ENCODE results near the gene HMGA1. TPM values are rescaled to one million over a fixed set of nuclear protein-coding genes. Genes with fewer than 3 reads are reported as not detected.

The HMGA1 gene, protein sequence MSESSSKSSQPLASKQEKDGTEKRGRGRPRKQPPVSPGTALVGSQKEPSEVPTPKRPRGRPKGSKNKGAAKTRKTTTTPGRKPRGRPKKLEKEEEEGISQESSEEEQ
- 68.3 TPM for polyA plus RNA-seq

DNA sequence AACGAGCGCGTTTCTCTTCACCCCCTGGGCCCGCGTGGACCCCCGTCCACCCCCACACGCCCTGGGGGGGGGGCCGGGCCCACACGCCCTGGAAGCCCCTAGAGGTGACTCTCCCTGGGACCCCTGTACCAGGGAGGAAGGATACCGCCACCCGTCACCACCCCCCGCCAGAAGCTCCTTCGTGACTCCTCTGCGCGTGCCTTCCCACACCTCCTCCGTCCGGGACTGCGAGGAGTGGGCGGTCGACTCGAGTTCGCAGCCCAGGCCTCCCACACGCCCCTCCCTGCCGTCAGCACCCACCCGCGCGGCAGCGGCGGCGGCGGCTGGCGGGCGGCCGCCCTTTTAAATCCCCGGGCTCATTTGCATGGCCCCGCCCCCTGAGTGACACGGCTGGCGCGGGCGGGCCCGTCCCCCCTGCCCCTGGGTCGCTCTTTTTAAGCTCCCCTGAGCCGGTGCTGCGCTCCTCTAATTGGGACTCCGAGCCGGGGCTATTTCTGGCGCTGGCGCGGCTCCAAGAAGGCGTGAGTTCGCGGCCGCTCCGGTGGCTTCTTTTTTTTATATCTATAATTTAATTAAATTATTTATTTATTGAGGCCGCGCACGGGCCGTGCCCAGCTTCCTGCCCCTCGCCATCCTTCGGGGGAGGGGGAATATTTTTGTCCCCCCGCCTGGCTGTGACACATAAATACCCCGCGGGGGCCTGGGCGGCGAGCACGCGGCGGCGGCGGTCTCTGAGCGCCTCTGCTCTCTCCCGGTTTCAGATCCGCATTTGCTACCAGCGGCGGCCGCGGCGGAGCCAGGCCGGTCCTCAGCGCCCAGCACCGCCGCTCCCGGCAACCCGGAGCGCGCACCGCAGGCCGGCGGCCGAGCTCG lies at the start of gene HMGA1:
TSS of gene HMGA1 (plus strand) at position 431 of the 873 bp plus-strand sequence. CDS start 3,908 bp downstream, outside the sequence.
- Mint-ChIP-seq H3K9me3 (no peaks in the 10 kb centered on the region), H3K4me1 (peaks cover 16 to 18% (median 18%) of the 10 kb centered on the region in 3 donors), H3K27me3 (no peaks in the 10 kb centered on the region), H3K36me3 (no peaks in the 10 kb centered on the region), H3K27ac (peak within 1 kb of the TSS; percentile 96 to 97 (median 97)), H3K4me3 (peak within 1 kb of the TSS; percentile 86 to 98 (median 92))

- H3K27me3 Mint-ChIP-seq = no peaks in the 10 kb centered on the region
- H3K27ac Mint-ChIP-seq = peak overlapping the region in 1 of 3 donors; percentile 86
- no peaks in the 10 kb centered on the region for H3K36me3 Mint-ChIP-seq
- H3K4me1 Mint-ChIP-seq = peaks cover 0 to 12% (median 11%) of the 10 kb centered on the region in 3 donors
- peak overlapping the region in 1 of 4 donors; percentile 63 for H3K4me3 Mint-ChIP-seq
- no peaks in the 10 kb centered on the region for H3K9me3 Mint-ChIP-seq
Observed at GRCh38 chr6:34189806-34190503, 46.7 kb upstream of the HMGA1 start.

DNA sequence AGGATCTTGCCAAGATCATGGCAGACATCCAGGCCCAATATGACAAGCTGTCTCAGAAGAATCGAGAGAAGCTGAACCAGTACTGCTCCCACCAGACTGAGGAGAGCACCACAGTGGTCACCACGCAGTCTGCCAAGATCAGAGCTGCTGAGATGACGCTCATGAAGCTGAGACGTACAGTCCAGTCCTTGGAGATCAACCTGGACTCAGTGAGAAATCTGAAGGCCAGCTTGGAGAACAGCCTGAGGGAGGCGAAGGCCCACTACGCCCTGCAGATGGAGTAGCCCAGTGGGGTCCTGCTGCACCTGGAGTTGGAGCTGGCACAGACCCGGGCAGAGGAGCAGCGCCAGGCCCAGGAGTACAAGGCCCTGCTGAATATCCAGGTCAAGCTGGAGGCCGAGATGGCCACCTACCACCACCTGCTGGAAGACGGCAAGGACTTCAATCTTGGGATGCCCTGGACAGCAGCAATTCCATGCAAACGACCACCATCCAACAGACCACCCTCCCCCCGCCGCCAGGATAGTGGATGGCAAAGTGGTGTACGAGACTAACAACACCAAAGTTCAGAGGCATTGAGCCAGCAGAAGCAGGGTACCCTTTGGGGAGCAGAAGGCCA lies 46.1 kb upstream of the HMGA1 start:
- peaks cover 0 to 13% (median 12%) of the 10 kb centered on the region in 3 donors for H3K4me1 Mint-ChIP-seq
- H3K27ac Mint-ChIP-seq = peak overlapping the region in 1 of 3 donors; percentile 86
- no peaks in the 10 kb centered on the region for H3K9me3 Mint-ChIP-seq
- no peaks in the 10 kb centered on the region for H3K36me3 Mint-ChIP-seq
- peak overlapping the region in 1 of 4 donors; percentile 63 for H3K4me3 Mint-ChIP-seq
- no peaks in the 10 kb centered on the region for H3K27me3 Mint-ChIP-seq

DNA sequence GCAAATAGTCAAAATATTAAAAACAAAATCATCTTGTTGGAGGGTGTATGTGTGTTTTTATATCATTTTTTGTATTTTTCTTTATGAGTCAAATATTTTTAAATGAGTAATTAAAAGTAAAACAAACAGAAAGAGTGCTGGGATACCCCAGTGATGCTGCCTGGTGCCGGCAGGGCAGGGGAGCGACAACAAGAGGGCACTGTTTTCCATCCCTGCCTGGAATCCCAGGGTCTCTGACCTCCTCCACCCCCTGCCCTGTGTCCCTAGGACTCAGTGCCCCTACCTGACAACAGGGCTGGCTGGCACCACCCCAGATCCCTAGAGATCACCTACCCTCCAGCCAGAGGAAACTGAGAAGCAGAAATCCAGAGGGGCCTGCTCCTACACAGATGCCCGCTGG lies 41.9 kb upstream of the HMGA1 start:
- H3K4me3 Mint-ChIP-seq = peak overlapping the region in 2 of 4 donors; percentile 39 to 68
- no peaks in the 10 kb centered on the region for H3K36me3 Mint-ChIP-seq
- peaks cover 6 to 12% (median 10%) of the 10 kb centered on the region in 3 donors for H3K4me1 Mint-ChIP-seq
- no peaks in the 10 kb centered on the region for H3K27me3 Mint-ChIP-seq
- no peak overlapping the region for H3K27ac Mint-ChIP-seq
- no peaks in the 10 kb centered on the region for H3K9me3 Mint-ChIP-seq

GRCh38 chr6:34195726-34196115 lies 41.0 kb upstream of the HMGA1 start:
- no peaks in the 10 kb centered on the region for H3K27me3 Mint-ChIP-seq
- no peak overlapping the region for H3K4me3 Mint-ChIP-seq
- H3K27ac Mint-ChIP-seq = no peak overlapping the region
- H3K36me3 Mint-ChIP-seq = no peaks in the 10 kb centered on the region
- peaks cover 2 to 7% (median 6%) of the 10 kb centered on the region in 3 donors for H3K4me1 Mint-ChIP-seq
- H3K9me3 Mint-ChIP-seq = no peaks in the 10 kb centered on the region

GRCh38 chr6:34196116-34196832 lies 40.4 kb upstream of the HMGA1 start:
- H3K36me3 Mint-ChIP-seq = no peaks in the 10 kb centered on the region
- H3K27ac Mint-ChIP-seq = no peak overlapping the region
- H3K4me3 Mint-ChIP-seq = peak overlapping the region; percentile 74 to 91 (median 86)
- H3K27me3 Mint-ChIP-seq = no peaks in the 10 kb centered on the region
- peaks cover 2 to 7% (median 6%) of the 10 kb centered on the region in 3 donors for H3K4me1 Mint-ChIP-seq
- H3K9me3 Mint-ChIP-seq = no peaks in the 10 kb centered on the region

GRCh38 chr6:34196833-34197195 lies 39.9 kb upstream of the HMGA1 start:
- H3K36me3 Mint-ChIP-seq = no peaks in the 10 kb centered on the region
- peaks cover 0 to 1% (median 0%) of the 10 kb centered on the region in 3 donors for H3K9me3 Mint-ChIP-seq
- peaks cover 2 to 7% (median 6%) of the 10 kb centered on the region in 3 donors for H3K4me1 Mint-ChIP-seq
- H3K27me3 Mint-ChIP-seq = no peaks in the 10 kb centered on the region
- peak overlapping the region; percentile 74 to 91 (median 86) for H3K4me3 Mint-ChIP-seq
- H3K27ac Mint-ChIP-seq = no peak overlapping the region

DNA sequence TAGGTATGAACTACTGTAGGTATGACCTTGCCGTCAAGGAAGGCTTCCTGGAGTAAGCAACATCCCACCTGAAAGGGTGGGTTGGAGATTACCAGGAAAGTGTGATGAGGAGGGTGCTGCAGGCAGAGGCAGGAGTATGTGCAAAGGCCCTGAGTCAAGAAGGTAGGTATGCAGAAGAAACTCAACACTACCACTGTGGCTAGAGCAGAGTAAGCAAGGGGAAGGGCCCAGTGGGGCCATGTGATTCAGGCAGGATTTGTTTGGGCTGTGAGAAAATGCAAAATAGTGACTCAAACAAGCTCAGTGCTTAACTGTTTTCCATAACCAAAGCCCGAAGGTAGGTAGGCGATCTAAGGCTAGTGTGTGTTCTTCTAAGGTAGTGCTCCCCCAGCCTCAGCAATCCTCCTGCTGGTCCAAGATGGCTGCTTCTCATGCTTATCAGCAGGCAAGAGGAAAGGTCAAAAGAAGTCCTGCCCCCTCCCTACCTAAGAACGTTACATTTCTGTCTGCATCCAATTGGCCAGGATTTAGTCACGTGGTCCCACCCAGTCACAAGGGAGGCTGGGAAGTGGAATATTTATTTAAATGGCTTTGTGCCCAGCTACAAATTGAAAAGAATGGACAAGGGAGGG lies 36.2 kb upstream of the HMGA1 start:
- Mint-ChIP-seq H3K4me1 (peaks cover 0 to 7% (median 6%) of the 10 kb centered on the region in 3 donors), H3K4me3 (no peak overlapping the region), H3K36me3 (no peaks in the 10 kb centered on the region), H3K27me3 (no peaks in the 10 kb centered on the region), H3K27ac (peak overlapping the region in 1 of 3 donors; percentile 68), H3K9me3 (peaks cover 0 to 2% (median 0%) of the 10 kb centered on the region in 3 donors)

DNA sequence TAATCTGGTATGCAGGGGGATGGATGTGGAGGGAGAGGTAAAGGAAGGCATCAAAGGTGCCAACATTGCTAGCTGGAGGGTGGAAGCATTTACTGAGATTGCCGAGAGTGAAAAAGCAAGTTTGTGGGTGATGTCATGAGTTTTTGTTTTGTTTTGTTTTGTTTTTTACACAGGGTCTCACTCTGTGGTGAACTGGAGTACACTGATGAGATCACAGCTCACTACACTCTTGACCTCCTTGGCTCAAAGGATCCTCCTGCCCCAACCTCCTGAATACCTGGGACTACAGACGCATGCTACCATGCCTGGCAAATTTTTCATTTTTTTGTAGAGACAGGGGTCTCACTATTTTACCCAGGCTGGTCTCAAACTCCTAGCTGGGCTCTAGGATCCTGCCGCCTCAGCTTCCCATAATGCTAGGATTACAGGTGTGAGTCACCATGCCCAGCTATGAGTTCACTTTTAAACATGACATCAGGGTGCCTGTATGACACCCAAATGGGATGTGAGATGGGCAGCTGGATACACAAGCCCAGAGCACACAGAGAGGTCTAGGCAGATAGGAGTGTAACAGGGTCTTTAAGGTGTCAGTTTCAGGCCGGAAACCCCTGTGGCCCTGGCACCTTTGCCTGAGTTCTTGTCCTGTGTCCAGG lies 35.1 kb upstream of the HMGA1 start:
- peak overlapping the region in 1 of 3 donors; percentile 27 for H3K27ac Mint-ChIP-seq
- H3K36me3 Mint-ChIP-seq = no peaks in the 10 kb centered on the region
- peaks cover 0 to 5% (median under 1%) of the 10 kb centered on the region in 3 donors for H3K4me1 Mint-ChIP-seq
- peaks cover 0 to 2% (median 0%) of the 10 kb centered on the region in 3 donors for H3K9me3 Mint-ChIP-seq
- no peaks in the 10 kb centered on the region for H3K27me3 Mint-ChIP-seq
- peak overlapping the region in 1 of 4 donors; percentile 14 for H3K4me3 Mint-ChIP-seq

DNA sequence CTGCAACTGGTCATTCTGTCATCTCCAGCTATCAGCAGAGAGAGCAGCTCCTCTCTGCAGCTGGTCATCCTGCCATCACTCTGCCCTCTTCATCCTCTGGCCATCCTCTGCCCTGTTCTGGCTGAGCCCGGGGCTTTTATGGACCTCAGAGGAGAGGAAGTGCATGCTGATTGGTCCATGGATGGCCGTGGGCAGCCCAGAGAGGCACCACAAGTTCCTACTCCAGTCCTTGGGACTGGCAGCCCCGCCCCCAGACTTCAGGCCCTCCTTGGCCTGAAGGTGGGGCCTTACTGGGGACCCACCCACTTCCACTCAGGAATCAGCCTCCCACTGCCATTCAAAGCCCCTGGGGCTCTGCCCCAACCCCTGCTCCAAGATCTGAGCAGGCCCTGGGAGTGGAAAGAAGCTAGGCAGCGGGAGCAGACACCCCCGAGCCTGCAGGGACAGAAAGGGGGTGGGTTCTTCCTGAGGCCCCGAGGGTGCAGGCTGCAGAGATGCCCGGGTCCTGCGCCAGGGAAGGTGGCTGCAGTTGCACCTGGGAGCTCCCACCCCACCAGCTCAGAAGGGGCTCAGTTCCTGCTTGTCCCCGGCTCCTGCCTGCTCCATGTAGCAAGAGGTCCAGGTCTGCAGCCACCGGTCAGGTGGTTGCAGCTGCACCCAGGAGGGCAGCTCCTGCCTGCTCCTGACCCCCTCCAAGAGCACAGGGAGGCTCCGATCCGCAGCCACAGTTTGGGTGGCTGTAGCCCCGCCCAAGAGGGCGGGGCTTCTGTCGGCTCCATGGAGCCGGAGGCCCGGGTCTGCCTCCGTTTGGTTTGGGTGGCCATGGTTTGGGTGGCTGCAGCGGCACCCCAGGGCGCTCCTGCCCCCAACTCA lies 34.1 kb upstream of the HMGA1 start:
- Mint-ChIP-seq H3K27me3 (no peaks in the 10 kb centered on the region), H3K36me3 (no peaks in the 10 kb centered on the region), H3K27ac (peak overlapping the region in 1 of 3 donors; percentile 27), H3K4me3 (no peak overlapping the region), H3K9me3 (peaks cover 0 to 2% (median 0%) of the 10 kb centered on the region in 3 donors), H3K4me1 (peaks cover 0 to 2% (median 0%) of the 10 kb centered on the region in 3 donors)

DNA sequence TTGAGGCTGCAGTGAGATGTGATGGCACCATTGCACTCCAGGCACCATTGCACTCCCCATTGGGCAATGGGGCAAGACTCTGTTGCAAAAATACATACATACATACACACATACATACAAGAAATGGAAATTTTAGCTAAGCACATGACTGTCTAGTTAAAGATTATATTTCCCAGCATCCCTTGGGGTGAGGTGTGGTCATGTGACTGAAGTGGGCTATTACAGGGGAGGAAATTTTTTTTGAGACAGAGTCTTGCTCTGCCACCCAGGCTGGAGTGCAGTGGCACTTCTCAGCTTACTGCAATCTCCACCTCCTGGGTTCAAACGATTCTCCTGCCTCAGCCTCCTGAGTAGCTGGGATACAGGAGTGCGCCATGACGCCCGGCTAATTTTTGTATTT lies 32.0 kb upstream of the HMGA1 start:
- H3K4me1 Mint-ChIP-seq = peaks cover 0 to 2% (median 0%) of the 10 kb centered on the region in 3 donors
- no peak overlapping the region for H3K27ac Mint-ChIP-seq
- no peak overlapping the region for H3K4me3 Mint-ChIP-seq
- no peaks in the 10 kb centered on the region for H3K36me3 Mint-ChIP-seq
- no peaks in the 10 kb centered on the region for H3K27me3 Mint-ChIP-seq
- peaks cover 0 to 2% (median 0%) of the 10 kb centered on the region in 3 donors for H3K9me3 Mint-ChIP-seq

DNA sequence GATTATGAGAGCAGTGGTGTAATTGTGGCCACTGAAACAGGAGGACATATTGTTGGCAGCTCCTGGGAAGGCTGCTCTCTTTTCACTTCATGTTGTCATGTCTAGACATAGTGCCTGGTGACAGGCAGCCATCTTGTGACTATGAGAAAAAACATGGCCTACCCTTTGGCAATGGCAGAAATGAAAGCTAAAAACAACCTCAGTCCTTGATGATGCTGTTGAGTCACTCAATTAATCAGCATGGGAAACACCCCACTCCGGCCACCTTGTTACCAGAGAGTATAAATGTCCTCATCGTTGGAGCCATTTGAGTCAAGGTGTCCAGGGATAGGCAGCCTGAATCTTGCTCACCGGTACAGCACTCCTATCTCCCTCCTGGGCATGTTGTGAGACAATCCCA lies 31.2 kb upstream of the HMGA1 start:
- Mint-ChIP-seq H3K4me3 (no peak overlapping the region), H3K27me3 (no peaks in the 10 kb centered on the region), H3K9me3 (peaks cover 0 to 2% (median 0%) of the 10 kb centered on the region in 3 donors), H3K4me1 (peaks cover 0 to 2% (median 0%) of the 10 kb centered on the region in 3 donors), H3K27ac (no peak overlapping the region), H3K36me3 (no peaks in the 10 kb centered on the region)

DNA sequence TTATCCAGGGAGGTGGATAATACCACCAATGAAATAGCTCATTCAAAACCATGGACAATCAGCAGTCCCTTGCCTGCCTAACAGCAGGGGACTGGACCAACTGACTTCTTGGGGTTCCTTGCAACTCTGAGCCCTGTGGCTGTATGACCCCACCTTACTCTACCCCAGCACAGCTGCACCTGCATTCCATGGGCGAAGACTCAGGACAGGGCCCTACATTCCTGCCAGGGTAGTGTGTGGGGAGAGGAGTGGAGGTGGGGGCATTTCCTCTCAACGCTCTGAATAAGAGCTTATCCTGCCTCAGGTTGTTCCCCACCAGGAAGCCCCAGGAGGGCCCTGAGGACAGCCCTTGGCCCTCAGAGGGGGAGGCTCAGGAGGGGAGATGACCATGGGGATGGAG lies 30.8 kb upstream of the HMGA1 start:
- no peak overlapping the region for H3K4me3 Mint-ChIP-seq
- no peaks in the 10 kb centered on the region for H3K4me1 Mint-ChIP-seq
- no peaks in the 10 kb centered on the region for H3K27me3 Mint-ChIP-seq
- no peaks in the 10 kb centered on the region for H3K36me3 Mint-ChIP-seq
- no peak overlapping the region for H3K27ac Mint-ChIP-seq
- peaks cover 0 to 2% (median 0%) of the 10 kb centered on the region in 3 donors for H3K9me3 Mint-ChIP-seq

Data from IgD-negative memory B cell (primary cell).